Iris pigment epithelial cell (primary cell): ENCODE measurements around the gene TMEM109.

Experiments
- DNase-seq: peaks from one replicate; pipeline ENCODE4 v3.0.0-alpha.2; 2011; ENCODE audit warnings: low read depth

The TMEM109 gene

GRCh38 chr11:60925868-60926267 is 11.9 kb downstream of the TMEM109 start:
- peak; percentile 57 for DNase-seq

- no peak for DNase-seq
Measured at GRCh38 chr11:60926500-60926899, 12.5 kb downstream of the TMEM109 start.

DNA sequence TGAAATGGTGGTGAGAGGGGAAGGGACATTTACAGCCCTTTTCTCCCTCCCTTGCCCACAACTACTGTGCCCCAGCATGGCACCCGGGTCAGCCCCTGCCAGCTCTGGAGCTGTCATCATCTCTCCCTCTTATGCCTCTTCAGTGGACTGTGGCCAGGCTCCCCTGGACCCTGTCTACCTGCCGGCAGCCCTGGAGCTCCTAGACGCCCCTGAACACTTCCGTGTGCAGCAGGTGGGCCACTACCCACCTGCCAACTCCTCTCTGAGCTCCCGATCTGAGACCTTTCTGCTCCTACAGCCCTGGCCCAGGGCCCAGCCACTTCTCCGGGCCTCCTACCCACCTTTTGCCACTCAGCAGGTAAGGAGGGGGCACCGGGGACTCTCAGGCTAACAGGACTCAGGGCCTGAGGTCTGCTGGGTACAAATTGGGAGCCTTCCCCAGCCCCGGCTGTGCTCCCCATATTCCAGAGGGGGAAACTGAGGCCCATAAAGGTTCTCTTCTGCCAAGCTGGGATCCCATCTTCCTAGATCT is 13.2 kb downstream of the TMEM109 start:
- DNase-seq: no peak

DNA sequence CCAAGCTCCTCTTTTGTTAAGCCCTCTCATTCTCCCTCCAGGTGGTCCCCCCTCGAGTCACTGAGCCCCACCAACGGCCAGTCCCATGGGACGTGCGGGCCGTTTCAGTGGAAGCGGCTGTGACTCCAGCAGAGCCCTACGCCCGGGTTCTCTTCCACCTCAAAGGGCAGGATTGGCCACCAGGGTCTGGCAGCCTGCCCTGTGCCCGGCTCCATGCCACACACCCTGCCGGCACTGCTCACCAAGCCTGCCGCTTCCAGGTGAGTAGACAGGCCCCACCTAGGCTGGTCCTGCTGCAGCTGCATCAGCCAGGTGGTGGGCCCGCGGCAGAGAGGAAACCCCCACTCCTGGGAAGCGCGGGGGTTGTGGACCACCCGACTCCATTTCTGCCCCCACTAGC is 13.6 kb downstream of the TMEM109 start:
- no peak for DNase-seq

DNA sequence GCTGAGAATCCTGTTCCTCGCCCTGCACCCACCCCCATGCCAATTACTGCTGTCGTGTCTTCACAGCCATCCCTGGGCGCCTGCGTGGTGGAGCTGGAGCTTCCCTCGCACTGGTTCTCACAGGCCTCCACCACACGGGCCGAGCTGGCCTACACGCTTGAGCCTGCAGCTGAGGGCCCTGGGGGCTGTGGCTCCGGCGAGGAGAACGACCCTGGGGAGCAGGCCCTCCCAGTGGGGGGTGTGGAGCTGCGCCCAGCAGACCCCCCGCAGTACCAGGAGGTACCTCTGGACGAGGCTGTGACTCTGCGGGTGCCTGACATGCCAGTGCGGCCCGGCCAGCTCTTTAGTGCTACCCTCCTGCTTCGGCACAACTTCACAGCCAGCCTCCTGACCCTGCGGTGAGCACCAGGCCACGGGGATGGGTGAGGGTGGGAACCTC is 14.6 kb downstream of the TMEM109 start:
- DNase-seq: no peak

- no peak for DNase-seq
Measured at GRCh38 chr11:60929764-60930163, 15.8 kb downstream of the TMEM109 start.

DNA sequence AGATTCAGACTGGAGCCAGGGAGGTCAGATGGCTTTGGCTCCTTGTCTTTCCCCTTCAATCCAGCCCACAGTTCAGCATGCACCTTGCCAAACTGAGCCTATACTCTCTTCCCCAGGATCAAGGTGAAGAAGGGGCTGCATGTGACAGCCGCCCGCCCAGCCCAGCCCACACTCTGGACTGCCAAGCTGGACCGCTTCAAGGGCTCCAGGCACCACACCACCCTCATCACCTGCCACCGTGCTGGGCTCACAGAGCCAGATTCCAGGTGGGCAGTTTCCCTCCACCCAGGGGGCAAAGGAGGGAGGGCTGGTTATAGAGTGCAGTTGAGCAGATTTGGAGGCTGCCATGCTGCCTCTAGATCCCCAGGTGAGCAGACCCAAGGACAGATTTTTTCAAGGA is 16.4 kb downstream of the TMEM109 start:
- no peak for DNase-seq

GRCh38 chr11:60931917-60932316 is 18.0 kb downstream of the TMEM109 start:
- no peak for DNase-seq

GRCh38 chr11:60932605-60933356 is 18.8 kb downstream of the TMEM109 start:
- DNase-seq: no peak

GRCh38 chr11:60933416-60934123 is 19.6 kb downstream of the TMEM109 start:
- DNase-seq: no peak

DNA sequence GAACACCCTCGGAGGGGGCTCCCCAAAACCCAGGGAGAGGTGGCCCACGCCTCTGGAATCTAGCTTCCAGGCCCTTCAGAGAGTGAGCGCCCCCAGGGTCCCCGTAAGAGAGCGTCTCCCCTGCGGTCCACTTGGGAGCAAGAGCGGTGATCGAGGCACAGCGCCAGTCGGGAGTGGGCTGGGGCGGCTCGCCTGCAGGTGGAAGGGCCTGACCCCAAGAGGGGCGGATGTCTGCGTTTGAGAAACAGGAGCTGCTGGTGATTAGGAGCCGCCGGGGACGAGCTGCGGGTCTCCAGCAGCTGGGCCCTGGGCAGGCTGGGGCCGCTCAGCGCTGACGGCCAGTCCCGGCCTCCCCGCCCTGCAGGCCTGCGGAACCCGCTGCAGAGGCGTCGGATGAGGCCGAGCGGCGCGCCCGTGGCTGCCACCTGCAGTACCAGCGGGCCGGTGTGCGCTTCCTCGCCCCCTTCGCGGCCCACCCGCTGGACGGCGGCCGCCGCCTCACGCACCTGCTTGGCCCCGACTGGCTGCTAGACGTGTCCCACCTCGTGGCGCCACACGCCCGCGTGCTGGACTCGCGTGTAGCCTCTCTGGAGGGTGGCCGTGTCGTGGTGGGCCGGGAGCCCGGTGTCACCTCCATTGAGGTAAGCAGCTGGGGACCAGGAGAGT is 20.3 kb downstream of the TMEM109 start:
- no peak for DNase-seq

DNA sequence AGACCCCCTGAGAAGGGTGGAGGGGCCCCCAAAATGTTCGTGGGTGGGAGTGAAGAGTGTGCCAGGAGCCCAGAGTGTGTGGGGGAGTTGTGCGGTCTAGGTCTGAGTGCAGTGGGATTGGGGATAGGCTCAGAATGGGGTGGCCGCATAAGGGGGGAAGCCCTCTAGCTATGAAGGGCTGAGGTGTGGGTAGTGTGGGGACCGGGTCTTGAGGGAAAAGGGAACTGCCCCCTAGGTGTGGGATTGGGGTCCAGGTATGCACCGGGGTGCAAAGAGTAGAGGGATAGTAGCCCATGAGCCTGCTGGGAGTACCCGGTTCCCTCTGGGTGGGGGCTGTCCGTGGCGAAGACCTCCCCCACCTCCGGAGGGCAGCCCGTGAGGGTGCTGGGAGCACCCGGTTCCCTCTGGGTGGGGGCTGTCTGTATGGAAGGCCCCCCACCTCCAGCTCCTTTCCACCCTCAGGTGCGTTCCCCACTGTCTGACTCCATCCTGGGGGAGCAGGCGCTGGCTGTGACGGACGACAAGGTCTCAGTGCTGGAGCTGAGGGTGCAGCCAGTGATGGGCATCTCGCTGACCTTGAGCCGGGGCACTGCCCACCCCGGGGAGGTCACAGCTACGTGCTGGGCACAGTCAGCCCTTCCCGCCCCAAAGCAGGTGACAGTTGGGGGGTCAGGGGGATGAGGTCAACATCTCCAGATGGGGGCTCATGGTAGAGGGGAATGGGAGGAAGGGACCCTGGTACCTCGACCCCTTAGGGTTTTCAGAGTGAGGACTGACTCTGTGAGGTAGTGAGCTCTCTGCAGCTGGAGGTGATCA is 21.0 kb downstream of the TMEM109 start:
- no peak for DNase-seq

DNA sequence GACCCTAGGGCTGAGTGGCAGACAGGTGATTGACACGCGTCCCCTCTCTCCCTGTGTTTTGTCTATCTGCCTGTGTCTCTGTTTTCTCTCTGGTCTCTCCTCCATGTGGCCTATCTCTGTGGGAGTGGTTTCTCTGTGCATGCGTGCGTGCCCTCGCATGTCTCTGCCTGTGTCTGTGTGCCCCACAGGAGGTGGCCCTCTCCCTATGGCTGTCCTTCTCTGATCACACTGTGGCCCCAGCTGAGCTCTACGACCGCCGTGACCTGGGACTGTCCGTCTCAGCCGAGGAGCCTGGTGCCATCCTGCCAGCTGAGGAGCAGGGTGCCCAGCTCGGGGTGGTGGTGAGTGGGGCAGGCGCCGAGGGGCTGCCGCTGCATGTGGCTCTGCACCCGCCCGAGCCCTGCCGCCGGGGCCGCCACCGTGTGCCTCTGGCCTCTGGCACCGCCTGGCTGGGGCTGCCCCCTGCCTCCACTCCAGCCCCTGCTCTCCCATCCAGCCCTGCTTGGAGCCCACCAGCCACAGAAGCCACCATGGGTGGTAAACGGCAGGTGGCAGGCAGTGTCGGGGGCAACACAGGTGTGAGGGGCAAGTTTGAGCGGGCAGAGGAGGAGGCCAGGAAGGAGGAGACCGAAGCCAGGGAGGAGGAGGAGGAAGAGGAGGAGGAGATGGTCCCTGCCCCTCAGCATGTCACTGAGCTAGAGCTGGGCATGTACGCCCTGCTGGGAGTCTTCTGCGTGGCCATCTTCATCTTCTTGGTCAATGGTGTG is 21.9 kb downstream of the TMEM109 start:
- no peak for DNase-seq

- DNase-seq: no peak
Measured at GRCh38 chr11:60936467-60937143, 22.6 kb downstream of the TMEM109 start.

- no peak for DNase-seq
Measured at GRCh38 chr11:60937144-60937527, 23.2 kb downstream of the TMEM109 start.

- DNase-seq: no peak
Measured at GRCh38 chr11:60937811-60938210, 23.9 kb downstream of the TMEM109 start.

DNA sequence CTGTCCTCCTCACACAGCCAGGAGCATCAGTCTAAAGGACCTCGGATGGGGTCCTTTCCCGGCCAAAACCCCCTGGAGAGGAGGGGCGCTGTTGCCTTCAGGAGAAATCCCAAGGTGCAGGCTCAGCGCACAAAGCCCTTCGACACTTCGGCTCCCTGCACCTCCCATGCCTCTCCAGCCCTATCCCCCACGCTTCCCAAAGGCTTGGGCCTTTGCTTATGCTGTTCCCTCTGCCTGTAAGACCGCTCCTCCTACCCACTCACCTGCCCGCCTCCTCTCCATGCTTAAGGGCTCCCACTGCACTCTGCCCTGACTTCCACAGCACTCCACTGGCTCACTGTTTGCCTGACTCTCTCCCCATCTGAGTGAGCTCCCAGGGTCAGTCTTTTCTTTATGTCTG is 24.5 kb downstream of the TMEM109 start:
- DNase-seq: no peak

- DNase-seq: no peak
Measured at GRCh38 chr11:60939301-60939700, 25.3 kb downstream of the TMEM109 start.

GRCh38 chr11:60939855-60940254 is 25.9 kb downstream of the TMEM109 start:
- peak; percentile 85 for DNase-seq

DNA sequence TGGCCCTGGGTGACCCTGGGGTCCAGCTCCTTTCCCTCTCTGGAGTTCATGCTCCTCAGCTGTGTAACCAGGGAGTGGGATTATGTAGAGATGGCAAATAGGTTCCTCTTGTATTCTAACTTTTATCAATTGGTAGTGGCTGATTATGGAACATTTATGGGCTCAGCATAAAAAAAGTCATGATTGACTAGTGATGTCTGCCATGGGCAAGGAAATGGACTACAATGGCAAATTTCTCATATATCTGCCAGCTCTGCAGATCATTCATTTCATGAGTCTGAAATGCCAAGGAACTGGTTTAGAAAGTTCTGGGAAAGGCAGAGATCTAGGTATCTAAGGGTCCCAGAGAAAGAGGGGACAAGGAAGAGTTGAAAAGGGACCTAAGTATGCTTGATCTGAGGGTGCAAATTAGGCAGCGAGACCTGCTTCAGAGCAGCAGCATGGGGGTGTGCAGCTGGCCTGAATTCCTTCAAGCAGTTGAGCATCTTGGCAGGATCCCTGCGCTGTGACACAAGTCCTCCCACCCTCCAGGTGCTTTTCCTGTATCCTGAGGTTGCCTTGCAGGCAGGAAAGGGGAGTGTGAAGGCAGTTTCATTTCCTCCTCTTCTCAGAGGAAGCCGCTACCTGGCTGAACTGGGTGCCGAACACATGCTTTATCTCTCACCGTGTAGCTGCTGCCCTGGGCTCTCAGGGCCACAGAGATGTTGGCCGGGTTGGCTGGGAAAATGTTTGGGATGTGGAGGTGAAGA is 27.6 kb downstream of the TMEM109 start:
- no peak for DNase-seq
